ENCODE measurements around the gene IYD. TPM values are rescaled to one million over a fixed set of nuclear protein-coding genes. Genes with fewer than 3 reads are reported as not detected.

The IYD gene
- total RNA-seq, 1 experiment from 2014 or later, result 0.03 TPM

GRCh38 chr6:150412221-150412620 lies 43.4 kb downstream of the IYD start:
- no peaks in the 10 kb centered on the region for H3K27me3 ChIP-seq
- no peak for DNase-seq
- H3K4me3 ChIP-seq, result no peak overlapping the region
- no peaks in the 10 kb centered on the region for H3K36me3 ChIP-seq
- H3K9me3 ChIP-seq, result no peaks in the 10 kb centered on the region

- Histone ChIP-seq H3K36me3 (no peaks in the 10 kb centered on the region), H3K27me3 (no peaks in the 10 kb centered on the region), H3K4me3 (no peak overlapping the region), H3K9me3 (no peaks in the 10 kb centered on the region)
- no peak for DNase-seq
These were observed 44.4 kb downstream of the IYD start for GRCh38 chr6:150413198-150413597.

- Histone ChIP-seq H3K36me3 (no peaks in the 10 kb centered on the region), H3K9me3 (no peaks in the 10 kb centered on the region), H3K4me3 (no peak overlapping the region), H3K27me3 (no peaks in the 10 kb centered on the region)
- no peak for DNase-seq
These were observed 45.0 kb downstream of the IYD start for GRCh38 chr6:150413781-150414281.

GRCh38 chr6:150416128-150416527 lies 47.3 kb downstream of the IYD start:
- Histone ChIP-seq H3K27me3 (no peaks in the 10 kb centered on the region), H3K4me3 (no peak overlapping the region), H3K9me3 (peaks cover 3% of the 10 kb centered on the region), H3K36me3 (no peaks in the 10 kb centered on the region)
- no peak for DNase-seq

- no peak for DNase-seq
- H3K27me3 ChIP-seq, result no peaks in the 10 kb centered on the region
- no peaks in the 10 kb centered on the region for H3K36me3 ChIP-seq
- peaks cover 3% of the 10 kb centered on the region for H3K9me3 ChIP-seq
- H3K4me3 ChIP-seq, result no peak overlapping the region
These were observed 48.4 kb downstream of the IYD start for GRCh38 chr6:150417250-150417649.

GRCh38 chr6:150417899-150418826 lies 49.4 kb downstream of the IYD start:
- H3K36me3 ChIP-seq, result no peaks in the 10 kb centered on the region
- H3K4me3 ChIP-seq, result peak overlapping the region; percentile 12
- peak; percentile 44 for DNase-seq
- H3K9me3 ChIP-seq, result peaks cover 3% of the 10 kb centered on the region
- no peaks in the 10 kb centered on the region for H3K27me3 ChIP-seq

- peak; percentile 56 for DNase-seq
- Histone ChIP-seq H3K27me3 (no peaks in the 10 kb centered on the region), H3K4me3 (peak overlapping the region; percentile 12), H3K36me3 (no peaks in the 10 kb centered on the region), H3K9me3 (peaks cover 3% of the 10 kb centered on the region)
These were observed 50.2 kb downstream of the IYD start for GRCh38 chr6:150418827-150419594.

- Histone ChIP-seq H3K4me3 (no peak overlapping the region), H3K27me3 (no peaks in the 10 kb centered on the region), H3K36me3 (no peaks in the 10 kb centered on the region), H3K9me3 (peaks cover 3% of the 10 kb centered on the region)
- no peak for DNase-seq
These were observed 51.6 kb downstream of the IYD start for GRCh38 chr6:150420428-150420827.

GRCh38 chr6:150420926-150421325 lies 52.1 kb downstream of the IYD start:
- Histone ChIP-seq H3K27me3 (no peaks in the 10 kb centered on the region), H3K4me3 (no peak overlapping the region), H3K36me3 (no peaks in the 10 kb centered on the region), H3K9me3 (peaks cover 3% of the 10 kb centered on the region)
- DNase-seq, result no peak

- DNase-seq, result no peak
- H3K27me3 ChIP-seq, result no peaks in the 10 kb centered on the region
- peaks cover under 1% of the 10 kb centered on the region for H3K9me3 ChIP-seq
- no peak overlapping the region for H3K4me3 ChIP-seq
- no peaks in the 10 kb centered on the region for H3K36me3 ChIP-seq
These were observed 56.7 kb downstream of the IYD start for GRCh38 chr6:150425508-150425907.

GRCh38 chr6:150426198-150426597 lies 57.4 kb downstream of the IYD start:
- no peak for DNase-seq
- no peak overlapping the region for H3K4me3 ChIP-seq
- no peaks in the 10 kb centered on the region for H3K36me3 ChIP-seq
- H3K9me3 ChIP-seq, result no peaks in the 10 kb centered on the region
- no peaks in the 10 kb centered on the region for H3K27me3 ChIP-seq

- no peak for DNase-seq
- Histone ChIP-seq H3K27me3 (no peaks in the 10 kb centered on the region), H3K36me3 (no peaks in the 10 kb centered on the region), H3K9me3 (no peaks in the 10 kb centered on the region), H3K4me3 (no peak overlapping the region)
These were observed 58.3 kb downstream of the IYD start for GRCh38 chr6:150427037-150427602.

GRCh38 chr6:150427843-150428242 lies 59.0 kb downstream of the IYD start:
- Histone ChIP-seq H3K27me3 (no peaks in the 10 kb centered on the region), H3K9me3 (no peaks in the 10 kb centered on the region), H3K4me3 (no peak overlapping the region), H3K36me3 (no peaks in the 10 kb centered on the region)
- DNase-seq, result no peak

- Histone ChIP-seq H3K36me3 (no peaks in the 10 kb centered on the region), H3K27me3 (no peaks in the 10 kb centered on the region), H3K4me3 (no peak overlapping the region), H3K9me3 (no peaks in the 10 kb centered on the region)
- no peak for DNase-seq
These were observed 62.0 kb downstream of the IYD start for GRCh38 chr6:150430815-150431214.

GRCh38 chr6:150435360-150435759 lies 66.5 kb downstream of the IYD start:
- no peak overlapping the region for H3K4me3 ChIP-seq
- H3K36me3 ChIP-seq, result no peaks in the 10 kb centered on the region
- H3K27me3 ChIP-seq, result no peaks in the 10 kb centered on the region; the same call in 1 of the 2 replicates
- H3K9me3 ChIP-seq, result no peaks in the 10 kb centered on the region; the same call in 1 of the 2 replicates
- no peak for DNase-seq

- Histone ChIP-seq H3K9me3 (no peaks in the 10 kb centered on the region; the same call in 1 of the 2 replicates), H3K36me3 (no peaks in the 10 kb centered on the region), H3K27me3 (no peaks in the 10 kb centered on the region; the same call in 1 of the 2 replicates), H3K4me3 (no peak overlapping the region)
- no peak for DNase-seq
These were observed 67.0 kb downstream of the IYD start for GRCh38 chr6:150435832-150436231.

- H3K27me3 ChIP-seq, result no peaks in the 10 kb centered on the region; the same call in 1 of the 2 replicates
- no peak overlapping the region for H3K4me3 ChIP-seq
- no peaks in the 10 kb centered on the region; the same call in 1 of the 2 replicates for H3K9me3 ChIP-seq
- H3K36me3 ChIP-seq, result no peaks in the 10 kb centered on the region
- DNase-seq, result no peak
These were observed 70.6 kb downstream of the IYD start for GRCh38 chr6:150439373-150439772.

Data from MG63 (cell line).